ENCODE data around the gene SYNPO2. TPM values are rescaled to one million over a fixed set of nuclear protein-coding genes. Genes with fewer than 3 reads are reported as not detected.

SYNPO2 gene
- total RNA-seq, 1 donor from 2014 or later, result 2.9 TPM

GRCh38 chr4:118991686-118992085 is 103.0 kb downstream of the SYNPO2 start:
- peaks cover 5% of the 10 kb centered on the region for H3K4me1 Mint-ChIP-seq (ENCODE audit: low read depth, unreplicated experiment)
- no peak overlapping the region for H3K4me3 Mint-ChIP-seq (ENCODE audit: unreplicated experiment)
- H3K27ac Mint-ChIP-seq (ENCODE audit: unreplicated experiment), result no peak overlapping the region
- no peak for DNase-seq
- peaks cover 2% of the 10 kb centered on the region for H3K9me3 Mint-ChIP-seq (ENCODE audit: unreplicated experiment)
- no peak for TF ChIP-seq CTCF (IDR thresholded peaks at IDR 0.05; ENCODE audit: partially characterized antibody, unreplicated experiment)
- H3K27me3 Mint-ChIP-seq (ENCODE audit: unreplicated experiment), result no peaks in the 10 kb centered on the region
- H3K36me3 Mint-ChIP-seq (ENCODE audit: unreplicated experiment), result no peaks in the 10 kb centered on the region

GRCh38 chr4:118992149-118992548 is 103.5 kb downstream of the SYNPO2 start:
- Mint-ChIP-seq H3K36me3 (ENCODE audit: unreplicated experiment) (no peaks in the 10 kb centered on the region), H3K4me1 (ENCODE audit: low read depth, unreplicated experiment) (peaks cover 5% of the 10 kb centered on the region), H3K9me3 (ENCODE audit: unreplicated experiment) (peaks cover 2% of the 10 kb centered on the region), H3K4me3 (ENCODE audit: unreplicated experiment) (no peak overlapping the region), H3K27ac (ENCODE audit: unreplicated experiment) (no peak overlapping the region), H3K27me3 (ENCODE audit: unreplicated experiment) (no peaks in the 10 kb centered on the region)
- no peak for TF ChIP-seq CTCF (IDR thresholded peaks at IDR 0.05; ENCODE audit: partially characterized antibody, unreplicated experiment)
- DNase-seq, result no peak

- no peak for TF ChIP-seq CTCF (IDR thresholded peaks at IDR 0.05; ENCODE audit: partially characterized antibody, unreplicated experiment)
- H3K4me3 Mint-ChIP-seq (ENCODE audit: unreplicated experiment), result no peak overlapping the region
- peaks cover 2% of the 10 kb centered on the region for H3K9me3 Mint-ChIP-seq (ENCODE audit: unreplicated experiment)
- no peaks in the 10 kb centered on the region for H3K36me3 Mint-ChIP-seq (ENCODE audit: unreplicated experiment)
- H3K27me3 Mint-ChIP-seq (ENCODE audit: unreplicated experiment), result no peaks in the 10 kb centered on the region
- no peak overlapping the region for H3K27ac Mint-ChIP-seq (ENCODE audit: unreplicated experiment)
- no peak for DNase-seq
- peaks cover 5% of the 10 kb centered on the region for H3K4me1 Mint-ChIP-seq (ENCODE audit: low read depth, unreplicated experiment)
Observed at GRCh38 chr4:118993333-118993732, 104.7 kb downstream of the SYNPO2 start.

GRCh38 chr4:118994030-118994429 is 105.4 kb downstream of the SYNPO2 start:
- no peak overlapping the region for H3K27ac Mint-ChIP-seq (ENCODE audit: unreplicated experiment)
- peaks cover 2% of the 10 kb centered on the region for H3K9me3 Mint-ChIP-seq (ENCODE audit: unreplicated experiment)
- no peaks in the 10 kb centered on the region for H3K36me3 Mint-ChIP-seq (ENCODE audit: unreplicated experiment)
- H3K4me3 Mint-ChIP-seq (ENCODE audit: unreplicated experiment), result no peak overlapping the region
- peaks cover 5% of the 10 kb centered on the region for H3K4me1 Mint-ChIP-seq (ENCODE audit: low read depth, unreplicated experiment)
- DNase-seq, result no peak
- TF ChIP-seq CTCF (IDR thresholded peaks at IDR 0.05; ENCODE audit: partially characterized antibody, unreplicated experiment), result no peak
- no peaks in the 10 kb centered on the region for H3K27me3 Mint-ChIP-seq (ENCODE audit: unreplicated experiment)

- H3K36me3 Mint-ChIP-seq (ENCODE audit: unreplicated experiment), result no peaks in the 10 kb centered on the region
- no peaks in the 10 kb centered on the region for H3K27me3 Mint-ChIP-seq (ENCODE audit: unreplicated experiment)
- H3K9me3 Mint-ChIP-seq (ENCODE audit: unreplicated experiment), result peaks cover 2% of the 10 kb centered on the region
- peaks cover 5% of the 10 kb centered on the region for H3K4me1 Mint-ChIP-seq (ENCODE audit: low read depth, unreplicated experiment)
- no peak overlapping the region for H3K27ac Mint-ChIP-seq (ENCODE audit: unreplicated experiment)
- DNase-seq, result no peak
- no peak for TF ChIP-seq CTCF (IDR thresholded peaks at IDR 0.05; ENCODE audit: partially characterized antibody, unreplicated experiment)
- H3K4me3 Mint-ChIP-seq (ENCODE audit: unreplicated experiment), result no peak overlapping the region
Observed at GRCh38 chr4:118995693-118996391, 107.2 kb downstream of the SYNPO2 start.

Measured in glutamatergic neuron (in vitro differentiated cells).